Testis (tissue), 2 donors: ENCODE measurements around the gene LPIN1.

ENCODE experiments used
- POLR2A ChIP-seq: fragments of 450-650 bp; IDR thresholded peaks from one replicate; pipeline ENCODE4 v1.6.1; 2017; ENCODE audit warnings: antibody characterized with exemption, mild to moderate bottlenecking, moderate library complexity
- TF ChIP-seq, protein P1 (sequence below), 3 experiments: fragments of 450-650 bp in 2 of 3; fragments of 200-600 bp in 1 of 3; sonication (generic) in 1 of 3; IDR thresholded peaks; one replicate each; pipeline ENCODE4 v1.5.1; 2016 to 2019; ENCODE audit warnings: antibody characterized with exemption in 3 of 3, mild to moderate bottlenecking in 2 of 3, moderate library complexity in 1 of 3

DNA sequence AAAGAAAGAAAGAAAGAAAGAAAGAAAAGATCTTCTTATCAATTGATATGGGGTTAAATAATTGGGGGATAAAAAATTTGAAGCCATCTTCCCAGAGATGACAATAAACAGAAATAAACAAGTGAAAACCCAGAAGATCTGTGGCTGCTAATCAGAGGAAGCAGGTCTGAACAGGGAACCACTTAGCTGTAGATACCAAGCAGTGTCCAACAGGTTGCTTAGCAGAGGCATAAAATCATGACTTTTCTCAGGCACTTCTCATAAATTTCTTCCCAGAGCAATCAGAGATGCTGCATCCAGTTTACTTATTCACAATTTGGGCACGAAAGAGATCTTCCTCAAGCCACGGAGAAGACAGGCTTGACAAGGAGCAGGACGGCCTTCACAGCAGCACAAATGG is 5.7 kb upstream of the LPIN1 start:
- TF ChIP-seq, protein P1, sequence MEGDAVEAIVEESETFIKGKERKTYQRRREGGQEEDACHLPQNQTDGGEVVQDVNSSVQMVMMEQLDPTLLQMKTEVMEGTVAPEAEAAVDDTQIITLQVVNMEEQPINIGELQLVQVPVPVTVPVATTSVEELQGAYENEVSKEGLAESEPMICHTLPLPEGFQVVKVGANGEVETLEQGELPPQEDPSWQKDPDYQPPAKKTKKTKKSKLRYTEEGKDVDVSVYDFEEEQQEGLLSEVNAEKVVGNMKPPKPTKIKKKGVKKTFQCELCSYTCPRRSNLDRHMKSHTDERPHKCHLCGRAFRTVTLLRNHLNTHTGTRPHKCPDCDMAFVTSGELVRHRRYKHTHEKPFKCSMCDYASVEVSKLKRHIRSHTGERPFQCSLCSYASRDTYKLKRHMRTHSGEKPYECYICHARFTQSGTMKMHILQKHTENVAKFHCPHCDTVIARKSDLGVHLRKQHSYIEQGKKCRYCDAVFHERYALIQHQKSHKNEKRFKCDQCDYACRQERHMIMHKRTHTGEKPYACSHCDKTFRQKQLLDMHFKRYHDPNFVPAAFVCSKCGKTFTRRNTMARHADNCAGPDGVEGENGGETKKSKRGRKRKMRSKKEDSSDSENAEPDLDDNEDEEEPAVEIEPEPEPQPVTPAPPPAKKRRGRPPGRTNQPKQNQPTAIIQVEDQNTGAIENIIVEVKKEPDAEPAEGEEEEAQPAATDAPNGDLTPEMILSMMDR (IDR thresholded peaks at IDR 0.05): no peak
- TF ChIP-seq POLR2A: no peak
